WTC11 (cell line): ENCODE results near the gene HIVEP2. TPM values are rescaled to one million over a fixed set of nuclear protein-coding genes. Genes with fewer than 3 reads are reported as not detected.
A peak's percentile ranks its signal among the peaks of the same experiment; 100 is the strongest.

ENCODE experiments used
- ATAC-seq: fragments of 200-7000 bp; cut with Tn5 transposase; 2 replicates; pipeline ENCODE4 v1.10.0; 2021; ENCODE audit warnings: mild to moderate bottlenecking, moderate library complexity
- CTCF ChIA-PET: fragments of 300-600 bp; sonication (Branson Sonifier 250); formaldehyde crosslinking; loops from one replicate; lab custom pipeline; 2021; ENCODE audit warnings: antibody characterized with exemption; lab: Charles Lee
- POLR2A ChIA-PET: fragments of 350-600 bp; sonication (Branson Sonifier 250); formaldehyde crosslinking; loops from one replicate; lab custom pipeline; 2021; ENCODE audit warnings: antibody characterized with exemption; lab: Charles Lee
- DNase-seq: peaks from one replicate; pipeline ENCODE4 v3.0.0; 2021; ENCODE audit warnings: low spot score
- H3K27ac Mint-ChIP-seq: 2 replicates; pipeline ENCODE4 v1.8.0; 2021; ENCODE audit warnings: mixed read lengths
- H3K27me3 Mint-ChIP-seq: 2 replicates; pipeline ENCODE4 v1.8.0; 2021; ENCODE audit warnings: low read depth, mild to moderate bottlenecking, moderate library complexity, mixed read lengths
- H3K36me3 Mint-ChIP-seq: 2 replicates; pipeline ENCODE4 v1.8.0; 2021; ENCODE audit warnings: mixed read lengths
- H3K4me1 Mint-ChIP-seq: 2 replicates; pipeline ENCODE4 v1.8.0; 2022; ENCODE audit warnings: mixed read lengths
- H3K4me3 Mint-ChIP-seq: 2 replicates; pipeline ENCODE4 v1.8.0; 2021; ENCODE audit warnings: mild to moderate bottlenecking, moderate library complexity, mixed read lengths
- H3K9me3 Mint-ChIP-seq: 2 replicates; pipeline ENCODE4 v1.8.0; 2021; ENCODE audit warnings: mixed read lengths
- JUN ChIP-seq: sonication (generic); formaldehyde crosslinking; IDR thresholded peaks from 2 replicates; pipeline ENCODE4 v1.8.0; 2023; ENCODE audit warnings: mild to moderate bottlenecking, missing genetic modification reagents
- NR1H2 ChIP-seq: sonication (generic); formaldehyde crosslinking; IDR thresholded peaks from 2 replicates; pipeline ENCODE4 v1.9.0; 2021; ENCODE audit warnings: mild to moderate bottlenecking, moderate library complexity, missing genetic modification reagents
- PRRX2 ChIP-seq: fragments of 250-450 bp; sonication (Bioruptor Pico); IDR thresholded peaks from 2 replicates; pipeline ENCODE4 v1.8.0; 2021; ENCODE audit warnings: mild to moderate bottlenecking
- RORB ChIP-seq: fragments of 250-450 bp; sonication (Bioruptor Pico); IDR thresholded peaks from 2 replicates; pipeline ENCODE4 v1.9.0; 2021; ENCODE audit warnings: mild to moderate bottlenecking
- SOX15 ChIP-seq: fragments of 250-450 bp; sonication (Bioruptor Pico); IDR thresholded peaks from 2 replicates; pipeline ENCODE4 v1.9.0; 2021; ENCODE audit warnings: mild to moderate bottlenecking
- TEAD1 ChIP-seq: sonication (generic); formaldehyde crosslinking; IDR thresholded peaks from 2 replicates; pipeline ENCODE4 v1.8.0; 2022; ENCODE audit warnings: mild to moderate bottlenecking, missing genetic modification reagents
- ZNF416 ChIP-seq: fragments of 250-450 bp; sonication (Bioruptor Pico); IDR thresholded peaks from 2 replicates; pipeline ENCODE4 v1.9.0; 2021; ENCODE audit warnings: mild to moderate bottlenecking, inconsistent platforms
- total RNA-seq: library from RNA; stranded (reverse); gene quantifications from 3 replicates; pipeline ENCODE4 v1.2.3, GENCODE V29; 2021
- TF ChIP-seq, protein P1 (sequence below): fragments of 250-450 bp; sonication (Bioruptor Pico); IDR thresholded peaks from 2 replicates; pipeline ENCODE4 v1.9.0; 2021; ENCODE audit warnings: mild to moderate bottlenecking, borderline replicate concordance
- TF ChIP-seq, protein P2 (sequence below): fragments of 250-450 bp; sonication (Bioruptor Pico); conservative IDR thresholded peaks from 2 replicates; pipeline ENCODE4 v1.9.0; 2021; ENCODE audit warnings: mild to moderate bottlenecking
- TF ChIP-seq, protein P3 (sequence below): sonication (generic); formaldehyde crosslinking; IDR thresholded peaks from 2 replicates; pipeline ENCODE4 v1.8.0; 2023; ENCODE audit warnings: mild to moderate bottlenecking, missing genetic modification reagents
- TF ChIP-seq, protein P4 (sequence below): sonication (generic); formaldehyde crosslinking; IDR thresholded peaks from 2 replicates; pipeline ENCODE4 v1.8.0; 2023; ENCODE audit warnings: missing genetic modification reagents, mild to moderate bottlenecking, borderline replicate concordance
- TF ChIP-seq, protein P5 (sequence below): sonication (generic); formaldehyde crosslinking; IDR thresholded peaks from 2 replicates; pipeline ENCODE4 v1.8.1; 2023; ENCODE audit warnings: mild to moderate bottlenecking, missing genetic modification reagents
- TF ChIP-seq, protein P6 (sequence below): fragments of 250-450 bp; sonication (Bioruptor Pico); IDR thresholded peaks from 2 replicates; pipeline ENCODE4 v1.8.0; 2021; ENCODE audit warnings: mild to moderate bottlenecking

Gene HIVEP2
- total RNA-seq, 1 experiment from 2014 or later: 11.5 TPM

DNA sequence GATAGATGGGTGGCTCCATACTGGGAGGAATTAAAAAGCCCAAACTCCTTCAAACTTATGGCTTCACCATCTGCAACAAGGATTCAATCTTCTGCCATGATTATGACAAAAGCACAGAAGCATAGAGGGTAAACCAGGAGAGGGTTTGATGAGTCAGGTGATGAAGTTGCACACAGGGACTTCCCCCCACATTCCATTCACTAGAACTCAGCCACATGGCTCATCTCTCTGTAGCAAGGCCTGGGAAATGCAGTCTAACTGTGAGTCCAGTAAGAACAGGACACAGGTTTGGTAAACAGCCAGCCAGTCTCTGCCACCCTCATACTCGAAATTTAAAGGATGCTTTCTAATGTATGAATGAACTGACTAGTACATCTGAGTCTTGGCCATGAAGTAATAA lies 142.9 kb downstream of the HIVEP2 start:
- POLR2A ChIA-PET: no interaction called here
- H3K27ac Mint-ChIP-seq: 0 out of 2 replicates have a peak overlapping the region, but pooled peaks have one; percentile 73

More for the DNA sequence above, 142.9 kb downstream of the HIVEP2 start:
- no peak for DNase-seq
- Mint-ChIP-seq H3K36me3 (no peaks in the 10 kb centered on the region), H3K9me3 (no peaks in the 10 kb centered on the region), H3K27me3 (no peaks in the 10 kb centered on the region), H3K4me3 (no peak overlapping the region), H3K4me1 (peaks cover 7% of the 10 kb centered on the region)
- peak; percentile 77 for ATAC-seq
- TF ChIP-seq SOX15 (CRISPR knock-in tag) (no peak), ZNF416 (CRISPR knock-in tag) (no peak), TEAD1 (no peak), JUN (CRISPR knock-in tag) (no peak), PRRX2 (CRISPR knock-in tag) (no peak), NR1H2 (CRISPR knock-in tag) (no peak), RORB (CRISPR knock-in tag) (no peak)
- TF ChIP-seq, protein P1, sequence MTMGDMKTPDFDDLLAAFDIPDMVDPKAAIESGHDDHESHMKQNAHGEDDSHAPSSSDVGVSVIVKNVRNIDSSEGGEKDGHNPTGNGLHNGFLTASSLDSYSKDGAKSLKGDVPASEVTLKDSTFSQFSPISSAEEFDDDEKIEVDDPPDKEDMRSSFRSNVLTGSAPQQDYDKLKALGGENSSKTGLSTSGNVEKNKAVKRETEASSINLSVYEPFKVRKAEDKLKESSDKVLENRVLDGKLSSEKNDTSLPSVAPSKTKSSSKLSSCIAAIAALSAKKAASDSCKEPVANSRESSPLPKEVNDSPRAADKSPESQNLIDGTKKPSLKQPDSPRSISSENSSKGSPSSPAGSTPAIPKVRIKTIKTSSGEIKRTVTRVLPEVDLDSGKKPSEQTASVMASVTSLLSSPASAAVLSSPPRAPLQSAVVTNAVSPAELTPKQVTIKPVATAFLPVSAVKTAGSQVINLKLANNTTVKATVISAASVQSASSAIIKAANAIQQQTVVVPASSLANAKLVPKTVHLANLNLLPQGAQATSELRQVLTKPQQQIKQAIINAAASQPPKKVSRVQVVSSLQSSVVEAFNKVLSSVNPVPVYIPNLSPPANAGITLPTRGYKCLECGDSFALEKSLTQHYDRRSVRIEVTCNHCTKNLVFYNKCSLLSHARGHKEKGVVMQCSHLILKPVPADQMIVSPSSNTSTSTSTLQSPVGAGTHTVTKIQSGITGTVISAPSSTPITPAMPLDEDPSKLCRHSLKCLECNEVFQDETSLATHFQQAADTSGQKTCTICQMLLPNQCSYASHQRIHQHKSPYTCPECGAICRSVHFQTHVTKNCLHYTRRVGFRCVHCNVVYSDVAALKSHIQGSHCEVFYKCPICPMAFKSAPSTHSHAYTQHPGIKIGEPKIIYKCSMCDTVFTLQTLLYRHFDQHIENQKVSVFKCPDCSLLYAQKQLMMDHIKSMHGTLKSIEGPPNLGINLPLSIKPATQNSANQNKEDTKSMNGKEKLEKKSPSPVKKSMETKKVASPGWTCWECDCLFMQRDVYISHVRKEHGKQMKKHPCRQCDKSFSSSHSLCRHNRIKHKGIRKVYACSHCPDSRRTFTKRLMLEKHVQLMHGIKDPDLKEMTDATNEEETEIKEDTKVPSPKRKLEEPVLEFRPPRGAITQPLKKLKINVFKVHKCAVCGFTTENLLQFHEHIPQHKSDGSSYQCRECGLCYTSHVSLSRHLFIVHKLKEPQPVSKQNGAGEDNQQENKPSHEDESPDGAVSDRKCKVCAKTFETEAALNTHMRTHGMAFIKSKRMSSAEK (CRISPR knock-in tag): no peak
- TF ChIP-seq, protein P2, sequence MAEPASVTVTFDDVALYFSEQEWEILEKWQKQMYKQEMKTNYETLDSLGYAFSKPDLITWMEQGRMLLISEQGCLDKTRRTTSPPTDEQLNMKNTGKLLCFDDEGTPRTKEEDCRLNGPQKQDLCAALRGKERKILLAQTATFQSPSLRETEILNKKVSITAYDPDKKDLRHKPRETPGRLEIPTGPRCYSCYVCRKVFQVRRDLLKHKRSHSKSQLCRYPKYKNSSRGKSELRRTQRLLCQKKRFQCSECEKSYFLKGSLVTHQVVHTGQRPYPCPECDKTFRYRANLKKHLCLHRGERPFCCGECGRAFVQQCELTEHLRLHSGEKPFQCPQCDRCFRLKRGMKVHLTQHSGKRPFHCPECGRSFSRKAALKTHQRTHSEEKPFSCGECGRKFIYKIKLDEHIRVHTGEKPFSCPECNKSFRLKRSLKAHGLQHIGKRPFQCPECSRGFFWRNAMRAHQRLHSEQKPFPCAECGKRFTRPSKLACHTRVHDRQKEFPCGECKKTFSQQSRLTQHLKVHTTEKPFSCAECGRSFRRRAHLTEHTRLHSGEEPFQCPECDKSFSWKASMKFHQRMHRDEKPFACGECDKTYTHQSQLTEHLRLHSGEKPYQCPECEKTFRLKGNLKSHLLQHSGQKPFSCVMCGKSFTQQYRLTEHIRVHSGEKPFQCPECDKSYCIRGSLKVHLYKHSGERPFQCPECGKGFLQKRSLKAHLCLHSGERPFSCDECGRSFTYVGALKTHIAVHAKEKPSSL (CRISPR knock-in tag): no peak
- TF ChIP-seq, protein P3, sequence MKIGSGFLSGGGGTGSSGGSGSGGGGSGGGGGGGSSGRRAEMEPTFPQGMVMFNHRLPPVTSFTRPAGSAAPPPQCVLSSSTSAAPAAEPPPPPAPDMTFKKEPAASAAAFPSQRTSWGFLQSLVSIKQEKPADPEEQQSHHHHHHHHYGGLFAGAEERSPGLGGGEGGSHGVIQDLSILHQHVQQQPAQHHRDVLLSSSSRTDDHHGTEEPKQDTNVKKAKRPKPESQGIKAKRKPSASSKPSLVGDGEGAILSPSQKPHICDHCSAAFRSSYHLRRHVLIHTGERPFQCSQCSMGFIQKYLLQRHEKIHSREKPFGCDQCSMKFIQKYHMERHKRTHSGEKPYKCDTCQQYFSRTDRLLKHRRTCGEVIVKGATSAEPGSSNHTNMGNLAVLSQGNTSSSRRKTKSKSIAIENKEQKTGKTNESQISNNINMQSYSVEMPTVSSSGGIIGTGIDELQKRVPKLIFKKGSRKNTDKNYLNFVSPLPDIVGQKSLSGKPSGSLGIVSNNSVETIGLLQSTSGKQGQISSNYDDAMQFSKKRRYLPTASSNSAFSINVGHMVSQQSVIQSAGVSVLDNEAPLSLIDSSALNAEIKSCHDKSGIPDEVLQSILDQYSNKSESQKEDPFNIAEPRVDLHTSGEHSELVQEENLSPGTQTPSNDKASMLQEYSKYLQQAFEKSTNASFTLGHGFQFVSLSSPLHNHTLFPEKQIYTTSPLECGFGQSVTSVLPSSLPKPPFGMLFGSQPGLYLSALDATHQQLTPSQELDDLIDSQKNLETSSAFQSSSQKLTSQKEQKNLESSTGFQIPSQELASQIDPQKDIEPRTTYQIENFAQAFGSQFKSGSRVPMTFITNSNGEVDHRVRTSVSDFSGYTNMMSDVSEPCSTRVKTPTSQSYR: no peak
- TF ChIP-seq, protein P4, sequence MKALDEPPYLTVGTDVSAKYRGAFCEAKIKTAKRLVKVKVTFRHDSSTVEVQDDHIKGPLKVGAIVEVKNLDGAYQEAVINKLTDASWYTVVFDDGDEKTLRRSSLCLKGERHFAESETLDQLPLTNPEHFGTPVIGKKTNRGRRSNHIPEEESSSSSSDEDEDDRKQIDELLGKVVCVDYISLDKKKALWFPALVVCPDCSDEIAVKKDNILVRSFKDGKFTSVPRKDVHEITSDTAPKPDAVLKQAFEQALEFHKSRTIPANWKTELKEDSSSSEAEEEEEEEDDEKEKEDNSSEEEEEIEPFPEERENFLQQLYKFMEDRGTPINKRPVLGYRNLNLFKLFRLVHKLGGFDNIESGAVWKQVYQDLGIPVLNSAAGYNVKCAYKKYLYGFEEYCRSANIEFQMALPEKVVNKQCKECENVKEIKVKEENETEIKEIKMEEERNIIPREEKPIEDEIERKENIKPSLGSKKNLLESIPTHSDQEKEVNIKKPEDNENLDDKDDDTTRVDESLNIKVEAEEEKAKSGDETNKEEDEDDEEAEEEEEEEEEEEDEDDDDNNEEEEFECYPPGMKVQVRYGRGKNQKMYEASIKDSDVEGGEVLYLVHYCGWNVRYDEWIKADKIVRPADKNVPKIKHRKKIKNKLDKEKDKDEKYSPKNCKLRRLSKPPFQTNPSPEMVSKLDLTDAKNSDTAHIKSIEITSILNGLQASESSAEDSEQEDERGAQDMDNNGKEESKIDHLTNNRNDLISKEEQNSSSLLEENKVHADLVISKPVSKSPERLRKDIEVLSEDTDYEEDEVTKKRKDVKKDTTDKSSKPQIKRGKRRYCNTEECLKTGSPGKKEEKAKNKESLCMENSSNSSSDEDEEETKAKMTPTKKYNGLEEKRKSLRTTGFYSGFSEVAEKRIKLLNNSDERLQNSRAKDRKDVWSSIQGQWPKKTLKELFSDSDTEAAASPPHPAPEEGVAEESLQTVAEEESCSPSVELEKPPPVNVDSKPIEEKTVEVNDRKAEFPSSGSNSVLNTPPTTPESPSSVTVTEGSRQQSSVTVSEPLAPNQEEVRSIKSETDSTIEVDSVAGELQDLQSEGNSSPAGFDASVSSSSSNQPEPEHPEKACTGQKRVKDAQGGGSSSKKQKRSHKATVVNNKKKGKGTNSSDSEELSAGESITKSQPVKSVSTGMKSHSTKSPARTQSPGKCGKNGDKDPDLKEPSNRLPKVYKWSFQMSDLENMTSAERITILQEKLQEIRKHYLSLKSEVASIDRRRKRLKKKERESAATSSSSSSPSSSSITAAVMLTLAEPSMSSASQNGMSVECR: no peak
- TF ChIP-seq, protein P5, sequence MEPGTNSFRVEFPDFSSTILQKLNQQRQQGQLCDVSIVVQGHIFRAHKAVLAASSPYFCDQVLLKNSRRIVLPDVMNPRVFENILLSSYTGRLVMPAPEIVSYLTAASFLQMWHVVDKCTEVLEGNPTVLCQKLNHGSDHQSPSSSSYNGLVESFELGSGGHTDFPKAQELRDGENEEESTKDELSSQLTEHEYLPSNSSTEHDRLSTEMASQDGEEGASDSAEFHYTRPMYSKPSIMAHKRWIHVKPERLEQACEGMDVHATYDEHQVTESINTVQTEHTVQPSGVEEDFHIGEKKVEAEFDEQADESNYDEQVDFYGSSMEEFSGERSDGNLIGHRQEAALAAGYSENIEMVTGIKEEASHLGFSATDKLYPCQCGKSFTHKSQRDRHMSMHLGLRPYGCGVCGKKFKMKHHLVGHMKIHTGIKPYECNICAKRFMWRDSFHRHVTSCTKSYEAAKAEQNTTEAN (CRISPR knock-in tag): no peak
- TF ChIP-seq, protein P6, sequence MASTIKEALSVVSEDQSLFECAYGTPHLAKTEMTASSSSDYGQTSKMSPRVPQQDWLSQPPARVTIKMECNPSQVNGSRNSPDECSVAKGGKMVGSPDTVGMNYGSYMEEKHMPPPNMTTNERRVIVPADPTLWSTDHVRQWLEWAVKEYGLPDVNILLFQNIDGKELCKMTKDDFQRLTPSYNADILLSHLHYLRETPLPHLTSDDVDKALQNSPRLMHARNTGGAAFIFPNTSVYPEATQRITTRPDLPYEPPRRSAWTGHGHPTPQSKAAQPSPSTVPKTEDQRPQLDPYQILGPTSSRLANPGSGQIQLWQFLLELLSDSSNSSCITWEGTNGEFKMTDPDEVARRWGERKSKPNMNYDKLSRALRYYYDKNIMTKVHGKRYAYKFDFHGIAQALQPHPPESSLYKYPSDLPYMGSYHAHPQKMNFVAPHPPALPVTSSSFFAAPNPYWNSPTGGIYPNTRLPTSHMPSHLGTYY (CRISPR knock-in tag): no peak
- CTCF ChIA-PET: no interaction called here
